ENCODE measurements around the gene FRMD4B. TPM values are rescaled to one million over a fixed set of nuclear protein-coding genes. Genes with fewer than 3 reads are reported as not detected.

Gene FRMD4B
- total RNA-seq, 3 donors from 2014 or later = 31.1 to 49.5 (median 35.0) TPM

GRCh38 chr3:69376731-69377130 lies 9.2 kb downstream of the FRMD4B start:
- TF ChIP-seq POLR2A (IDR thresholded peaks at IDR 0.05) (no peak), CTCF (IDR thresholded peaks at IDR 0.05) (no peak), POLR2AphosphoS5 (IDR thresholded peaks at IDR 0.05) (no peak)
- Histone ChIP-seq H3K36me3 (no peaks in the 10 kb centered on the region), H3K27me3 (no peaks in the 10 kb centered on the region), H3K4me1 (no peaks in the 10 kb centered on the region), H3K9me3 (no peaks in the 10 kb centered on the region), H3K4me3 (no peak overlapping the region), H3K27ac (no peak overlapping the region)
- intact Hi-C loops (cut with DNase I; ENCODE audit: low total_unique reads) = no loop called here
- no peak for DNase-seq (ENCODE audit: low spot score in 2 of 2)

DNA sequence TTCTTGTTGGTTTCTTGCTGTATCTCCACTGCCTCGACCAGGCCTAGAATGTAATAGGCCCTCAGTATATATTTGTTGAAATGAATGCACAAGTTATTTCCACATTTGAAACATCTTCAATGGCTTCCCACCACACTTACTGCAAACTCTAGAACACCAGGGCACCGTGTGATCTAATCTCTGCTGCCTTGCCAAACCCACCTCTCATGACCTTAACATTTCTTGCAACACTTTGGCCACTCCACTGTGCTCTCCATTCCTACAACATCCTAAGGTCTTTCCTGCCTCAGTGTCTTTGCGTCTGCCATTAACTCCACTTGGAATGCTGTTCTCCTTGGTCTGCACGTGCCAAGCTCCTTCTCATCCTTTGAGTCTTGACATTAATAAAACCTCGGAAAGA lies 14.1 kb downstream of the FRMD4B start:
- no peak for DNase-seq (ENCODE audit: low spot score in 2 of 2)
- Histone ChIP-seq H3K4me3 (no peak overlapping the region), H3K27me3 (no peaks in the 10 kb centered on the region), H3K36me3 (no peaks in the 10 kb centered on the region), H3K4me1 (no peaks in the 10 kb centered on the region), H3K27ac (no peak overlapping the region), H3K9me3 (no peaks in the 10 kb centered on the region)
- intact Hi-C loops (cut with DNase I; ENCODE audit: low total_unique reads) = no loop called here
- TF ChIP-seq POLR2AphosphoS5 (IDR thresholded peaks at IDR 0.05) (no peak), POLR2A (IDR thresholded peaks at IDR 0.05) (no peak), CTCF (IDR thresholded peaks at IDR 0.05) (no peak)

DNA sequence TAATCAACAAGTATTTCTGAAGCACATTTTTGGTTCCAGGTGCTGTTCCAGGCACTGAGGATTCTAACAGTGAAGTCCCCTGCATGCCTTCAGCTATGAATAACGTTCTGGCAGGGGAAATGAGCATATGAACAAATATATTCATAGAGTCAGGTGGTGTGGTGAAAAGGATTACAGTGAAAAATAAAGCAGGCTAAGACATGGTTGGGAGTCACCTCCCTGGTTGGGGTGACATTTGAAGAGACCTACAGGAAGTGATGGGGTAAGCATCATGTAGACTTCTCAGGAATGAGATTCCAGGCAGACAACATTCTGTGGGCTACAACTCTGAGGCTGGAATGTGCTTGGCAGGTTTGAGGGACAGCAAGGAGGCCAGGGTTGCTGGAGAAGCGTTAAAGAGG lies 15.0 kb downstream of the FRMD4B start:
- Histone ChIP-seq H3K4me3 (no peak overlapping the region), H3K27me3 (no peaks in the 10 kb centered on the region), H3K9me3 (no peaks in the 10 kb centered on the region), H3K36me3 (no peaks in the 10 kb centered on the region), H3K4me1 (no peaks in the 10 kb centered on the region), H3K27ac (peak overlapping the region; percentile 7 to 29)
- no peak for DNase-seq (ENCODE audit: low spot score in 2 of 2)
- TF ChIP-seq CTCF (IDR thresholded peaks at IDR 0.05) = no peak
- TF ChIP-seq POLR2AphosphoS5 (IDR thresholded peaks at IDR 0.05) = no peak
- no peak for TF ChIP-seq POLR2A (IDR thresholded peaks at IDR 0.05)
- intact Hi-C loops (cut with DNase I; ENCODE audit: low total_unique reads) = no loop called here

- H3K4me1 ChIP-seq = no peaks in the 10 kb centered on the region
- H3K27me3 ChIP-seq = no peaks in the 10 kb centered on the region
- no peaks in the 10 kb centered on the region for H3K9me3 ChIP-seq
- peak overlapping the region in 2 of 3 donors; percentile 37 to 39 for H3K4me3 ChIP-seq
- DNase-seq (ENCODE audit: low spot score in 2 of 2) = peak in 1 of 2 donors; percentile 43
- no peak for TF ChIP-seq CTCF (IDR thresholded peaks at IDR 0.05)
- intact Hi-C loops (cut with DNase I; ENCODE audit: low total_unique reads) = no loop called here
- peak overlapping the region; percentile 29 to 48 for H3K27ac ChIP-seq
- no peaks in the 10 kb centered on the region for H3K36me3 ChIP-seq
These were observed 15.6 kb downstream of the FRMD4B start for GRCh38 chr3:69370156-69370883.

GRCh38 chr3:69368129-69368741 lies 17.7 kb downstream of the FRMD4B start:
- Histone ChIP-seq H3K36me3 (no peaks in the 10 kb centered on the region), H3K4me3 (no peak overlapping the region), H3K9me3 (no peaks in the 10 kb centered on the region), H3K4me1 (no peaks in the 10 kb centered on the region), H3K27me3 (no peaks in the 10 kb centered on the region), H3K27ac (no peak overlapping the region)
- TF ChIP-seq CTCF (IDR thresholded peaks at IDR 0.05) = no peak
- no peak for TF ChIP-seq POLR2AphosphoS5 (IDR thresholded peaks at IDR 0.05)
- DNase-seq (ENCODE audit: low spot score in 2 of 2) = no peak
- intact Hi-C loops (cut with DNase I; ENCODE audit: low total_unique reads) = no loop called here
